ENCODE results near the gene SCN4B. TPM values are rescaled to one million over a fixed set of nuclear protein-coding genes. Genes with fewer than 3 reads are reported as not detected.

The SCN4B gene
- total RNA-seq, 1 experiment from 2014 or later = not detected

DNA sequence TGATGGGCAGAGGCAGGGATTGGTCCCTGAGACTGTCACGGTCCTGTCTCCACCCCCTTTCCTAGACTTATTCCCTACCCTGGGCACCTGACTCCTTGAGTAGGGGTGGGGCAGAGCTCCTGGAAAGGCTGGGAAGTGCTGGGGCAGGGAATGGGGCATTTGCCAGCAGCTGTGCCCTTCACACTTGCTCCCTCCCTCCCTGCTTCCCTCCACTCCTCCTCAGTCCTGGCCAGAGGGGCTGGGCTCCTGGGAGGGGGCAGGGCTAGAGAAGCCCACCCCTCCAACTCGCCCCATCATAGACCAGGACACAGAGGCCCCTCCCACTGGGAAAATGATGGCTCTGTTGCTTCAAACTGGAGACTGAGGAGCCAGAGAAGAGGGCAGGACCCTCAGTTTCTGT, 12.3 kb upstream of the SCN4B start:
- TF ChIP-seq, protein P1, sequence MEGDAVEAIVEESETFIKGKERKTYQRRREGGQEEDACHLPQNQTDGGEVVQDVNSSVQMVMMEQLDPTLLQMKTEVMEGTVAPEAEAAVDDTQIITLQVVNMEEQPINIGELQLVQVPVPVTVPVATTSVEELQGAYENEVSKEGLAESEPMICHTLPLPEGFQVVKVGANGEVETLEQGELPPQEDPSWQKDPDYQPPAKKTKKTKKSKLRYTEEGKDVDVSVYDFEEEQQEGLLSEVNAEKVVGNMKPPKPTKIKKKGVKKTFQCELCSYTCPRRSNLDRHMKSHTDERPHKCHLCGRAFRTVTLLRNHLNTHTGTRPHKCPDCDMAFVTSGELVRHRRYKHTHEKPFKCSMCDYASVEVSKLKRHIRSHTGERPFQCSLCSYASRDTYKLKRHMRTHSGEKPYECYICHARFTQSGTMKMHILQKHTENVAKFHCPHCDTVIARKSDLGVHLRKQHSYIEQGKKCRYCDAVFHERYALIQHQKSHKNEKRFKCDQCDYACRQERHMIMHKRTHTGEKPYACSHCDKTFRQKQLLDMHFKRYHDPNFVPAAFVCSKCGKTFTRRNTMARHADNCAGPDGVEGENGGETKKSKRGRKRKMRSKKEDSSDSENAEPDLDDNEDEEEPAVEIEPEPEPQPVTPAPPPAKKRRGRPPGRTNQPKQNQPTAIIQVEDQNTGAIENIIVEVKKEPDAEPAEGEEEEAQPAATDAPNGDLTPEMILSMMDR (IDR thresholded peaks at IDR 0.05; ENCODE audit: unreplicated experiment) = no peak
- Mint-ChIP-seq H3K27ac (ENCODE audit: unreplicated experiment) (no peak overlapping the region), H3K27me3 (ENCODE audit: unreplicated experiment) (peaks cover 71% of the 10 kb centered on the region), H3K36me3 (ENCODE audit: insufficient read depth, unreplicated experiment) (no peaks in the 10 kb centered on the region), H3K9me3 (ENCODE audit: low read depth, unreplicated experiment) (no peaks in the 10 kb centered on the region), H3K4me3 (ENCODE audit: low read depth, unreplicated experiment) (no peak overlapping the region), H3K4me1 (ENCODE audit: low read depth, unreplicated experiment) (no peaks in the 10 kb centered on the region)
- BruUV-seq (replicated peaks) = no TSS peak
- intact Hi-C loops (cut with micrococcal nuclease; ENCODE audit: unreplicated experiment) = no loop called here
- CTCF ChIA-PET = no interaction called here
- DNase-seq = no peak

DNA sequence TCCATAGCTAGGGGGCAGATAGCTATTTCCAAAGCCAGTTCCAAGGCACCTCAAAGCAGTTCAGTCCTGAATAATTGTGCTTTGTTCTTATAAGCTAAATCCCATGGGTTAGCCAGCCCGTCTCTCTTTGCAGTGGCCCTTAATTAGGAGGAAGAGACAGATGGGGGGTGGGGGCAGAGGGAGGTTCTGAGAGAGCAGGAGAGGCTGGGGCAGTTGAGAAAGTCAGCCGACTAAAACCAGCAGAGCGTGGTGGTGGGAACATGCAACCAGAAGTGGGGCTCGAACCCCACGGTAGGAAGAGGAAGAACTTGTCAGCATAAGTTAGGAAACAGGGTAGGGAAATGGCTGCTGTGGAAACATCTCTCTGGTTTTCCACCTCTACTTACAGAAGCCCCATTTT, 10.9 kb upstream of the SCN4B start:
- no peak for DNase-seq
- TF ChIP-seq, protein P1 (IDR thresholded peaks at IDR 0.05; ENCODE audit: unreplicated experiment) = no peak
- CTCF ChIA-PET = interaction anchor here (1.1 kb wide), 1 partner anchor 12 kb away, joined by 3 read pairs; no protein-coding TSS in a partner anchor
- intact Hi-C loops (cut with micrococcal nuclease; ENCODE audit: unreplicated experiment) = no loop called here
- no peaks in the 10 kb centered on the region for H3K36me3 Mint-ChIP-seq (ENCODE audit: insufficient read depth, unreplicated experiment)
- BruUV-seq (replicated peaks) = no TSS peak
- H3K4me3 Mint-ChIP-seq (ENCODE audit: low read depth, unreplicated experiment) = no peak overlapping the region
- no peaks in the 10 kb centered on the region for H3K4me1 Mint-ChIP-seq (ENCODE audit: low read depth, unreplicated experiment)
- H3K27ac Mint-ChIP-seq (ENCODE audit: unreplicated experiment) = no peak overlapping the region
- peaks cover 71% of the 10 kb centered on the region for H3K27me3 Mint-ChIP-seq (ENCODE audit: unreplicated experiment)
- no peaks in the 10 kb centered on the region for H3K9me3 Mint-ChIP-seq (ENCODE audit: low read depth, unreplicated experiment)

DNA sequence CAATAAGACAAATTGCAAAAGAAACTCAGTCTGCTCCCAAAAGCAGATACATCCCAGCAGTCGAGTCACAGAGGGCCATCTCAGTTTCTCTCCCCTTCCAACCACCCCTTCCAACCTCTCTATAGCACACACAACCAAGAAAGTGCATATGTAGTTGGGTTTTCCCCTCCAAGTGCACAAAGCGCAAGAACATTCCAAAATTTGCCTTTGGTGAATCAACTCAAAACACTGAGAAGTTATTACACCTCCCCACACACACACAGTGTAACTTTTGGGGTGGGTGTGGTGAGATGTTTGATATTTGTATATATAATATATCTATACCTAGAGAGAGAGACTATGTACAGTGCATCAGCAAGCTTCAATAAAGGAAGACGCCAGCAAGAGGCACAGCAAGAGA, 10.2 kb upstream of the SCN4B start:
- Mint-ChIP-seq H3K27ac (ENCODE audit: unreplicated experiment) (no peak overlapping the region), H3K36me3 (ENCODE audit: insufficient read depth, unreplicated experiment) (no peaks in the 10 kb centered on the region)

DNA sequence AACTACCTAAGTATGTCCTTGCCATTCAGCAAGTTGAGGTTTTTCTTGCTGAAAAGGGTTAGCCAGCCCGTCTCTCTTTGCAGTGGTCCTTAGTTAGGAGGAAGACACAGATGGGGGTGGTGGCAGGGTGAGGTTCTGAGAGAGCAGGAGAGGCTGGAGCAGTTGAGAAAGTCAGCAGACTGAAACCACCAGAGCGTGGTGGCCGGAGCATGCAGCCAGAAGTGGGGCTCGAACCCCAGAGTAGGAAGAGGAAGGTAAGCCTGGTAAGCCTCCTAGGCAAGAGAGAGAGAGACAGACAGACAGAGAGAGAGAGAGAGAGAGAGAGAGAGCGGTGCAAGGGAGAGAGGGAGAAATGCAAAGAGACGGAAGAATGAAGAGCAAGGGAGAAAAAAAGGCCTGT, 9.2 kb upstream of the SCN4B start:
- Mint-ChIP-seq H3K36me3 (ENCODE audit: insufficient read depth, unreplicated experiment) (no peaks in the 10 kb centered on the region), H3K4me1 (ENCODE audit: low read depth, unreplicated experiment) (no peaks in the 10 kb centered on the region), H3K27me3 (ENCODE audit: unreplicated experiment) (peaks cover 81% of the 10 kb centered on the region), H3K27ac (ENCODE audit: unreplicated experiment) (no peak overlapping the region), H3K4me3 (ENCODE audit: low read depth, unreplicated experiment) (no peak overlapping the region), H3K9me3 (ENCODE audit: low read depth, unreplicated experiment) (no peaks in the 10 kb centered on the region)
- intact Hi-C loops (cut with micrococcal nuclease; ENCODE audit: unreplicated experiment) = no loop called here
- CTCF ChIA-PET = no interaction called here
- TF ChIP-seq, protein P1 (IDR thresholded peaks at IDR 0.05; ENCODE audit: unreplicated experiment) = no peak
- no TSS peak for BruUV-seq (replicated peaks)
- DNase-seq = no peak

More for the DNA sequence above, 10.2 kb upstream of the SCN4B start:
- intact Hi-C loops (cut with micrococcal nuclease; ENCODE audit: unreplicated experiment) = no loop called here
- Mint-ChIP-seq H3K9me3 (ENCODE audit: low read depth, unreplicated experiment) (no peaks in the 10 kb centered on the region), H3K27me3 (ENCODE audit: unreplicated experiment) (peaks cover 71% of the 10 kb centered on the region), H3K4me3 (ENCODE audit: low read depth, unreplicated experiment) (no peak overlapping the region), H3K4me1 (ENCODE audit: low read depth, unreplicated experiment) (no peaks in the 10 kb centered on the region)
- TF ChIP-seq, protein P1 (IDR thresholded peaks at IDR 0.05; ENCODE audit: unreplicated experiment) = no peak
- CTCF ChIA-PET = interaction anchor here (1.1 kb wide), 1 partner anchor 12 kb away, joined by 3 read pairs; no protein-coding TSS in a partner anchor
- no peak for DNase-seq
- no TSS peak for BruUV-seq (replicated peaks)

All from Calu3 (cell line).